H9 (cell line): ENCODE data around the gene CDX2. TPM values are rescaled to one million over a fixed set of nuclear protein-coding genes. Genes with fewer than 3 reads are reported as not detected.

ENCODE experiments used
- DNase-seq: peaks from one replicate; pipeline ENCODE4 v3.0.0-alpha.2; 2017
- H2AFZ ChIP-seq: one replicate; pipeline ENCODE4 v1.6.1; 2013; ENCODE audit warnings: mild to moderate bottlenecking, low read length, control low read depth, moderate library complexity
- H2AK5ac ChIP-seq: 2 replicates; pipeline ENCODE4 v1.6.1; 2013; ENCODE audit warnings: low read length, control low read depth, mixed read lengths; ENCODE audit not compliant: insufficient read length
- H2BK120ac ChIP-seq: one replicate; pipeline ENCODE4 v1.6.1; 2013; ENCODE audit warnings: low read depth, mild to moderate bottlenecking, low read length, control low read depth, inconsistent platforms; ENCODE audit not compliant: poor library complexity, severe bottlenecking
- H2BK12ac ChIP-seq: 2 replicates; pipeline ENCODE4 v1.6.1; 2013; ENCODE audit warnings: low read length, control low read depth, mixed read lengths, low read depth; ENCODE audit not compliant: insufficient read length
- H2BK15ac ChIP-seq: 2 replicates; pipeline ENCODE4 v1.6.1; 2013; ENCODE audit warnings: low read depth, low read length, control low read depth
- H2BK20ac ChIP-seq: one replicate; pipeline ENCODE4 v1.6.1; 2013; ENCODE audit warnings: low read depth, mild to moderate bottlenecking, low read length, control low read depth, inconsistent platforms; ENCODE audit not compliant: poor library complexity, severe bottlenecking
- H2BK5ac ChIP-seq: 2 replicates; pipeline ENCODE4 v1.6.1; 2013; ENCODE audit warnings: low read length, control low read depth, mixed read lengths; ENCODE audit not compliant: insufficient read length
- H3K14ac ChIP-seq: 2 replicates; pipeline ENCODE4 v1.6.1; 2013; ENCODE audit warnings: low read length, control low read depth; ENCODE audit not compliant: insufficient read depth
- H3K18ac ChIP-seq: 2 replicates; pipeline ENCODE4 v1.6.1; 2013; ENCODE audit warnings: low read depth, mild to moderate bottlenecking, mixed read lengths, low read length, control low read depth; ENCODE audit not compliant: insufficient read length
- H3K23ac ChIP-seq: 2 replicates; pipeline ENCODE4 v1.6.1; 2013; ENCODE audit warnings: low read length, control low read depth, mixed read lengths, low read depth; ENCODE audit not compliant: insufficient read length
- H3K23me2 ChIP-seq: 2 replicates; pipeline ENCODE4 v1.6.1; 2013; ENCODE audit warnings: low read depth, mild to moderate bottlenecking, mixed read lengths, low read length, control low read depth; ENCODE audit not compliant: insufficient read length, poor library complexity, severe bottlenecking
- H3K27ac ChIP-seq: 2 replicates; pipeline ENCODE4 v1.5.1; 2013; ENCODE audit warnings: low read length, control low read depth, mixed read lengths, low read depth; ENCODE audit not compliant: insufficient read length
- H3K27me3 ChIP-seq: 2 replicates; pipeline ENCODE4 v1.6.1; 2013; ENCODE audit warnings: low read length, control low read depth, inconsistent platforms; ENCODE audit not compliant: insufficient read depth
- H3K4ac ChIP-seq: 2 replicates; pipeline ENCODE4 v1.6.1; 2013; ENCODE audit warnings: low read depth, mild to moderate bottlenecking, control low read depth, inconsistent platforms, low read length, moderate library complexity
- H3K4me1 ChIP-seq: 2 replicates; pipeline ENCODE4 v1.6.1; 2013; ENCODE audit warnings: low read length, control low read depth, inconsistent platforms; ENCODE audit not compliant: insufficient read depth
- H3K4me2 ChIP-seq: 2 replicates; pipeline ENCODE4 v1.6.1; 2013; ENCODE audit warnings: low read length, control low read depth, mixed read lengths; ENCODE audit not compliant: insufficient read length, insufficient read depth
- H3K56ac ChIP-seq: 2 replicates; pipeline ENCODE4 v1.6.1; 2013; ENCODE audit warnings: low read depth, mild to moderate bottlenecking, mixed read lengths, low read length, control low read depth; ENCODE audit not compliant: insufficient read length
- H3K79me1 ChIP-seq: 2 replicates; pipeline ENCODE4 v1.6.1; 2013; ENCODE audit warnings: low read depth, mild to moderate bottlenecking, moderate library complexity, low read length, control low read depth, inconsistent platforms; ENCODE audit not compliant: insufficient read depth, poor library complexity, severe bottlenecking
- H3K79me2 ChIP-seq: 2 replicates; pipeline ENCODE4 v1.6.1; 2013; ENCODE audit warnings: low read length, control low read depth, inconsistent platforms; ENCODE audit not compliant: insufficient read depth
- H3K9ac ChIP-seq: 2 replicates; pipeline ENCODE4 v1.6.1; 2013; ENCODE audit warnings: low read length, control low read depth, mixed read lengths; ENCODE audit not compliant: insufficient read length; ENCODE audit errors: extremely low read depth
- H3K9me3 ChIP-seq: one replicate; pipeline ENCODE4 v1.6.1; 2013; ENCODE audit warnings: low read depth, low read length, inconsistent platforms; ENCODE audit not compliant: control insufficient read depth
- H3T11ph ChIP-seq: one replicate; pipeline ENCODE4 v1.6.1; 2013; ENCODE audit warnings: mild to moderate bottlenecking, low read length, control low read depth, inconsistent platforms
- H4K20me1 ChIP-seq: one replicate; pipeline ENCODE4 v1.6.1; 2013; ENCODE audit not compliant: control insufficient read depth, insufficient read length, insufficient read depth
- H4K5ac ChIP-seq: 2 replicates; pipeline ENCODE4 v1.6.1; 2013; ENCODE audit warnings: low read depth, mild to moderate bottlenecking, mixed read lengths, low read length, control low read depth; ENCODE audit not compliant: insufficient read length
- H4K8ac ChIP-seq: replicated peaks from 2 replicates; pipeline ENCODE4 v1.6.1; 2013; ENCODE audit warnings: low read length, control low read depth, mixed read lengths, low read depth; ENCODE audit not compliant: insufficient read length
- H4K91ac ChIP-seq: 2 replicates; pipeline ENCODE4 v1.6.1; 2013; ENCODE audit warnings: low read depth, mild to moderate bottlenecking, moderate library complexity, mixed read lengths, low read length, control low read depth; ENCODE audit not compliant: insufficient read length
- H3K27ac Mint-ChIP-seq, 3 experiments: 2 replicates in 2 of 3; 3 replicates in 1 of 3; pipeline ENCODE4 v1.8.0; 2020 to 2021; ENCODE audit warnings: mixed read lengths in 3 of 3, mild to moderate bottlenecking in 1 of 3, moderate library complexity in 1 of 3
- H3K27me3 Mint-ChIP-seq: 2 replicates; pipeline ENCODE4 v1.8.0; 2021; ENCODE audit warnings: low read depth, mild to moderate bottlenecking, moderate library complexity, mixed read lengths
- H3K36me3 Mint-ChIP-seq, 3 experiments: 2 replicates in 2 of 3; 3 replicates in 1 of 3; pipeline ENCODE4 v1.8.0; 2020 to 2021; ENCODE audit warnings: low read depth in 3 of 3, mixed read lengths in 3 of 3; ENCODE audit not compliant: insufficient read depth in 1 of 3
- H3K4me1 Mint-ChIP-seq, 2 experiments: 2 replicates each; pipeline ENCODE4 v1.8.0; 2020; ENCODE audit warnings: mixed read lengths in 2 of 2
- H3K4me3 Mint-ChIP-seq, 2 experiments: 2 replicates in 1 of 2; 3 replicates in 1 of 2; pipeline ENCODE4 v1.8.0; 2020 to 2021; ENCODE audit warnings: mild to moderate bottlenecking in 2 of 2, mixed read lengths in 2 of 2, moderate library complexity in 1 of 2
- H3K9me3 Mint-ChIP-seq, 2 experiments: 2 replicates in 1 of 2; 3 replicates in 1 of 2; pipeline ENCODE4 v1.8.0; 2020; ENCODE audit warnings: mild to moderate bottlenecking in 2 of 2, mixed read lengths in 2 of 2, moderate library complexity in 1 of 2
- CTCF ChIP-seq: fragments of 200-600 bp; sonication (generic); conservative IDR thresholded peaks from 3 replicates; pipeline ENCODE4 v1.8.0; 2021; ENCODE audit warnings: antibody characterized with exemption, mild to moderate bottlenecking
- WGBS: extraction: QIAGEN DNeasy Blood & Tissue Kit; methylation state at CpG from one replicate; pipeline ENCODE4 v1.1.7; 2013; ENCODE audit warnings: missing lambda C conversion rate, low lambda C conversion rate, mixed read lengths; ENCODE audit not compliant: insufficient read length; ENCODE audit errors: extremely low coverage; 5-methylcytosine and 5-hydroxymethylcytosine counted together
- total RNA-seq: library from RNA; stranded (reverse); gene quantifications from 2 replicates; pipeline ENCODE4 v1.2.1, GENCODE V29; 2021

CDX2 gene
- total RNA-seq, 1 experiment from 2014 or later: not detected

- Histone ChIP-seq H3K9ac (no peak overlapping the region), H4K91ac (no peak overlapping the region), H4K8ac (no peak overlapping the region), H3K79me1 (no peaks in the 10 kb centered on the region), H3K23ac (no peak overlapping the region), H3K4me1 (peaks cover 9% of the 10 kb centered on the region), H2BK15ac (no peak overlapping the region), H2BK20ac (no peak overlapping the region), H3K14ac (no peak overlapping the region), H4K20me1 (peaks cover 4% of the 10 kb centered on the region), H3K23me2 (no peaks in the 10 kb centered on the region), H3K79me2 (no peaks in the 10 kb centered on the region), H2AFZ (no peak overlapping the region), H3K18ac (no peak overlapping the region), H2BK5ac (no peak overlapping the region), H2BK120ac (no peak overlapping the region), H3K27ac (no peak overlapping the region), H3K56ac (no peak overlapping the region), H4K5ac (no peak overlapping the region), H3T11ph (no peak overlapping the region), H2AK5ac (no peak overlapping the region), H2BK12ac (no peak overlapping the region), H3K4ac (no peak overlapping the region), H3K4me2 (peak overlapping the region; percentile 17), H3K9me3 (no peaks in the 10 kb centered on the region), H3K27me3 (peaks cover 94% of the 10 kb centered on the region)
- Mint-ChIP-seq H3K36me3 (no peaks in the 10 kb centered on the region), H3K4me1 (peaks cover 31 to 40% of the 10 kb centered on the region in 2 experiments), H3K4me3 (peak overlapping the region in 1 of 2 experiments; percentile 60; a peak in 3 of 5 replicates), H3K27ac (peak overlapping the region in 1 of 3 experiments; percentile 78; a peak in 1 of 7 replicates), H3K9me3 (peaks cover 8 to 25% of the 10 kb centered on the region in 2 experiments), H3K27me3 (peaks cover 100% of the 10 kb centered on the region)
- no peak for TF ChIP-seq CTCF
- no CpG with 5 or more reads among the region's 53 CpGs for WGBS
- DNase-seq: no peak
These were observed 1.5 kb upstream of the CDX2 start for GRCh38 chr13:27970382-27971235.
